Fibroblast of lung (primary cell): ENCODE measurements around the gene CPEB4. TPM values are rescaled to one million over a fixed set of nuclear protein-coding genes. Genes with fewer than 3 reads are reported as not detected.

ENCODE experiments used
- DNase-seq, 2 donors: peaks; one replicate each; pipeline versions ENCODE4 v3.0.0 to v3.0.0-alpha.2; 2010; ENCODE audit warnings: low read depth in 2 of 2
- H2AFZ ChIP-seq: 2 replicates; pipeline ENCODE4 v1.5.1; 2012; ENCODE audit warnings: low read length, control low read depth, inconsistent platforms
- H3K27ac ChIP-seq: 2 replicates; pipeline ENCODE4 v1.5.1; 2011; ENCODE audit warnings: low read length, control low read depth; ENCODE audit not compliant: insufficient read depth
- H3K27me3 ChIP-seq: 2 replicates; pipeline ENCODE4 v1.5.1; 2011; ENCODE audit warnings: mild to moderate bottlenecking, low read length; ENCODE audit not compliant: control insufficient read depth, insufficient read depth
- H3K36me3 ChIP-seq: 2 replicates; pipeline ENCODE4 v1.5.1; 2011; ENCODE audit warnings: low read length; ENCODE audit not compliant: control insufficient read depth, insufficient read depth
- H3K4me1 ChIP-seq: 2 replicates; pipeline ENCODE4 v1.5.1; 2011; ENCODE audit warnings: low read length; ENCODE audit not compliant: control insufficient read depth, insufficient read depth; ENCODE audit errors: extremely low read depth
- H3K4me2 ChIP-seq: 2 replicates; pipeline ENCODE4 v1.5.1; 2011; ENCODE audit warnings: low read length, control low read depth; ENCODE audit not compliant: insufficient read depth; ENCODE audit errors: extremely low read depth
- H3K4me3 ChIP-seq, 4 experiments: fragments of 200-600 bp in 1 of 4; sonication (generic) in 1 of 4; replicated peaks in 1 of 4; 2 replicates each; pipeline ENCODE4 v1.5.1; 2011 to 2016; ENCODE audit warnings: low read length in 4 of 4, low read depth in 3 of 4, mild to moderate bottlenecking in 3 of 4, control low read depth in 2 of 4, inconsistent platforms in 1 of 4, mixed read lengths in 1 of 4; ENCODE audit not compliant: insufficient read depth in 1 of 4; ENCODE audit errors: control extremely low read depth in 1 of 4
- H3K79me2 ChIP-seq: 2 replicates; pipeline ENCODE4 v1.5.1; 2012; ENCODE audit warnings: mild to moderate bottlenecking, low read length, inconsistent platforms; ENCODE audit not compliant: control insufficient read depth, insufficient read depth
- H3K9ac ChIP-seq: 2 replicates; pipeline ENCODE4 v1.5.1; 2011; ENCODE audit warnings: mild to moderate bottlenecking, low read length, control low read depth; ENCODE audit not compliant: insufficient read depth
- H3K9me3 ChIP-seq: 2 replicates; pipeline ENCODE4 v1.5.1; 2012; ENCODE audit warnings: low read depth, low read length; ENCODE audit not compliant: control insufficient read depth, insufficient read depth
- H4K20me1 ChIP-seq: 2 replicates; pipeline ENCODE4 v1.5.1; 2011; ENCODE audit warnings: low read length; ENCODE audit not compliant: control insufficient read depth, insufficient read depth; ENCODE audit errors: extremely low read depth
- EZH2 ChIP-seq: IDR thresholded peaks from 2 replicates; pipeline ENCODE4 v1.5.1; 2012; ENCODE audit warnings: low read length, control low read depth, mild to moderate bottlenecking; ENCODE audit errors: missing control alignments
- polyA plus RNA-seq, 2 donors: library from polyadenylated mRNA; depleted of rRNA in 1 of 2; stranded (reverse) in 1 of 2; unstranded in 1 of 2; fragments of >200 nt; gene quantifications; 2 replicates each; pipeline ENCODE4 v1.2.1, GENCODE V29; 2011 to 2012; ENCODE audit warnings: missing spikeins in 1 of 2
- total RNA-seq: library from RNA; depleted of rRNA; stranded (reverse); fragments of >200 nt; gene quantifications from 2 replicates; pipeline ENCODE4 v1.2.1, GENCODE V29; 2014
- TF ChIP-seq, protein P1 (sequence below), 2 donors: IDR thresholded peaks in 1 of 2; conservative IDR thresholded peaks in 1 of 2; 1 replicate in 1 of 2; 2 replicates in 1 of 2; pipeline ENCODE4 v1.5.1; 2011 to 2012; ENCODE audit warnings: low read length in 2 of 2, control low read depth in 1 of 2, inconsistent platforms in 1 of 2, low read depth in 1 of 2, mild to moderate bottlenecking in 1 of 2

CPEB4 gene
- total and polyA plus RNA-seq, 2 donors (not counting 1 experiment from before 2014, with no cell fraction given), result 19.9 to 23.6 TPM

DNA sequence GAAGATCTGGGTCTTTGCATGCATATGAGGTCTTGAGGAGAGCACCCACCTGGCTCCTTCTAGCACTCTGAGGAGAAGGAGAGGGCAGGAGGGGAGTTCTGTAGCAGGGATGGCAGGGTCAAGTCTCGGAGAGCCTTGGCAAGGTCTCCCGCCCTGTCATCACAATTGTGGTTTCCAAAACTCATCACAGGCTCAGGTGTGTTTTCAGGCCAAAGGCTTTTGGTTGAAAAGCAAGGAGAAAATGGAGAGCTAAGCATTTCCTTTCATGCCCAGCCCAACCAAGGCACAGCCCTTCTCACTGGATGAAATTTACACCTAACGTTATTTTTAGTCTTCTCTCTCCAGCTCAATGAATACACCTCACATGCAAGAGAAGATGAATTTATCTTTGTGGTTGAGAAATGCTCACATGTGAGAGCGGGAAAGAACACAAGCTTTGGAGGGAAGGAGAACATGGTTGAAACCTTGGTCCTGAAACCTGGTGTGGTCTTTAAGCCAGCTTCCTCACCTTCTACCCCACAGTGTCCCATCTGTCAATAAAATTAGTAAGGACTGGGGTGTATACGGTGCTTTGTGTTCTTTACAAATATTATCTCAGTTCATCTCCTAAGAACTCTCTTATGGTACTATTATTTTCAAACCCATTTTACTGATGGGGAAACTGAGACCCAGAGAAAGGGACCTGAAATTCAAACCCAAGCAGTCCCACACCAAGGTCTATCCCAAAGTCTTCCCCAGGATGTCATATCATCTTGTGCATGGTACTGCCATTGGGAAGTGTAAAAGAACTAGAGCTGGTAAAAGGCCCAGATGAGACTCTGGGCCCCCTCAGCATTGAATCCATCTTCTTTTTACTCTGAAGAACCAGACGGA, 47.8 kb upstream of the CPEB4 start:
- H3K4me2 ChIP-seq, result no peak overlapping the region
- no peaks in the 10 kb centered on the region for H3K27me3 ChIP-seq
- no peaks in the 10 kb centered on the region for H3K79me2 ChIP-seq
- no peak for DNase-seq
- H3K36me3 ChIP-seq, result no peaks in the 10 kb centered on the region
- no peaks in the 10 kb centered on the region for H4K20me1 ChIP-seq
- TF ChIP-seq, protein P1, sequence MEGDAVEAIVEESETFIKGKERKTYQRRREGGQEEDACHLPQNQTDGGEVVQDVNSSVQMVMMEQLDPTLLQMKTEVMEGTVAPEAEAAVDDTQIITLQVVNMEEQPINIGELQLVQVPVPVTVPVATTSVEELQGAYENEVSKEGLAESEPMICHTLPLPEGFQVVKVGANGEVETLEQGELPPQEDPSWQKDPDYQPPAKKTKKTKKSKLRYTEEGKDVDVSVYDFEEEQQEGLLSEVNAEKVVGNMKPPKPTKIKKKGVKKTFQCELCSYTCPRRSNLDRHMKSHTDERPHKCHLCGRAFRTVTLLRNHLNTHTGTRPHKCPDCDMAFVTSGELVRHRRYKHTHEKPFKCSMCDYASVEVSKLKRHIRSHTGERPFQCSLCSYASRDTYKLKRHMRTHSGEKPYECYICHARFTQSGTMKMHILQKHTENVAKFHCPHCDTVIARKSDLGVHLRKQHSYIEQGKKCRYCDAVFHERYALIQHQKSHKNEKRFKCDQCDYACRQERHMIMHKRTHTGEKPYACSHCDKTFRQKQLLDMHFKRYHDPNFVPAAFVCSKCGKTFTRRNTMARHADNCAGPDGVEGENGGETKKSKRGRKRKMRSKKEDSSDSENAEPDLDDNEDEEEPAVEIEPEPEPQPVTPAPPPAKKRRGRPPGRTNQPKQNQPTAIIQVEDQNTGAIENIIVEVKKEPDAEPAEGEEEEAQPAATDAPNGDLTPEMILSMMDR (conservative IDR thresholded peaks at IDR 0.05 in 1 of 2, IDR thresholded peaks at IDR 0.05 in 1 of 2; ENCODE audit: low read depth in 1 of 2, low read length in 2 of 2), result no peak
- TF ChIP-seq EZH2, result no peak
- no peak overlapping the region for H3K9ac ChIP-seq
- no peaks in the 10 kb centered on the region for H3K4me1 ChIP-seq
- no peak overlapping the region for H3K27ac ChIP-seq
- no peak overlapping the region for H3K4me3 ChIP-seq
- H3K9me3 ChIP-seq, result no peaks in the 10 kb centered on the region
- no peak overlapping the region for H2AFZ ChIP-seq

- DNase-seq, result no peak
- Histone ChIP-seq H3K9me3 (no peaks in the 10 kb centered on the region), H3K79me2 (no peaks in the 10 kb centered on the region), H3K36me3 (no peaks in the 10 kb centered on the region), H3K27me3 (no peaks in the 10 kb centered on the region), H3K9ac (no peak overlapping the region), H3K4me1 (no peaks in the 10 kb centered on the region), H3K4me3 (no peak overlapping the region), H3K27ac (no peak overlapping the region), H3K4me2 (no peak overlapping the region), H4K20me1 (no peaks in the 10 kb centered on the region), H2AFZ (no peak overlapping the region)
- TF ChIP-seq, protein P1 (conservative IDR thresholded peaks at IDR 0.05 in 1 of 2, IDR thresholded peaks at IDR 0.05 in 1 of 2; ENCODE audit: low read depth in 1 of 2, low read length in 2 of 2), result no peak
- TF ChIP-seq EZH2, result no peak
These were observed 46.4 kb upstream of the CPEB4 start for GRCh38 chr5:173841710-173842109.

GRCh38 chr5:173843794-173844193, 44.4 kb upstream of the CPEB4 start:
- no peaks in the 10 kb centered on the region for H3K9me3 ChIP-seq
- DNase-seq, result no peak
- H3K4me3 ChIP-seq, result no peak overlapping the region
- no peak overlapping the region for H2AFZ ChIP-seq
- no peaks in the 10 kb centered on the region for H4K20me1 ChIP-seq
- no peaks in the 10 kb centered on the region for H3K79me2 ChIP-seq
- H3K9ac ChIP-seq, result no peak overlapping the region
- H3K27ac ChIP-seq, result no peak overlapping the region
- no peaks in the 10 kb centered on the region for H3K27me3 ChIP-seq
- no peak overlapping the region for H3K4me2 ChIP-seq
- H3K36me3 ChIP-seq, result no peaks in the 10 kb centered on the region
- TF ChIP-seq, protein P1 (conservative IDR thresholded peaks at IDR 0.05 in 1 of 2, IDR thresholded peaks at IDR 0.05 in 1 of 2; ENCODE audit: low read depth in 1 of 2, low read length in 2 of 2), result no peak
- no peak for TF ChIP-seq EZH2
- no peaks in the 10 kb centered on the region for H3K4me1 ChIP-seq
